ENCODE results near the gene ABCA12.

The ABCA12 gene

GRCh38 chr2:215036314-215036713, 102.1 kb downstream of the ABCA12 start:
- DNase-seq, result no peak

GRCh38 chr2:215034154-215034553, 104.3 kb downstream of the ABCA12 start:
- no peak for DNase-seq

- no peak for DNase-seq
These were observed 106.3 kb downstream of the ABCA12 start for GRCh38 chr2:215032153-215032552.

- no peak for DNase-seq
These were observed 107.1 kb downstream of the ABCA12 start for GRCh38 chr2:215031321-215031720.

- DNase-seq, result no peak
These were observed 108.5 kb downstream of the ABCA12 start for GRCh38 chr2:215029936-215030335.

- DNase-seq, result no peak
These were observed 110.2 kb downstream of the ABCA12 start for GRCh38 chr2:215028231-215028630.

GRCh38 chr2:215027779-215028178, 110.6 kb downstream of the ABCA12 start:
- DNase-seq, result no peak

- no peak for DNase-seq
These were observed 115.5 kb downstream of the ABCA12 start for GRCh38 chr2:215022910-215023309.

GRCh38 chr2:215022418-215022817, 116.0 kb downstream of the ABCA12 start:
- no peak for DNase-seq

GRCh38 chr2:215020283-215020682, 118.1 kb downstream of the ABCA12 start:
- DNase-seq, result no peak

- no peak for DNase-seq
These were observed 118.8 kb downstream of the ABCA12 start for GRCh38 chr2:215019521-215020145.

- DNase-seq, result no peak
These were observed 119.3 kb downstream of the ABCA12 start for GRCh38 chr2:215019085-215019484.

- no peak for DNase-seq
These were observed 123.0 kb downstream of the ABCA12 start for GRCh38 chr2:215015421-215015820.

- no peak for DNase-seq
These were observed 128.0 kb downstream of the ABCA12 start for GRCh38 chr2:215010390-215010789.

- no peak for DNase-seq
These were observed 135.4 kb downstream of the ABCA12 start for GRCh38 chr2:215003001-215003400.

GRCh38 chr2:215002500-215002899, 135.9 kb downstream of the ABCA12 start:
- DNase-seq, result no peak

GRCh38 chr2:215000721-215001120, 137.7 kb downstream of the ABCA12 start:
- no peak for DNase-seq

- DNase-seq, result no peak
These were observed 142.3 kb downstream of the ABCA12 start for GRCh38 chr2:214995926-214996670.

GRCh38 chr2:214995409-214995808, 143.0 kb downstream of the ABCA12 start:
- DNase-seq, result no peak

GRCh38 chr2:214992911-214993310, 145.5 kb downstream of the ABCA12 start:
- DNase-seq, result no peak

GRCh38 chr2:214989187-214989586, 149.2 kb downstream of the ABCA12 start:
- no peak for DNase-seq

GRCh38 chr2:214987261-214987660, 151.2 kb downstream of the ABCA12 start:
- no peak for DNase-seq

- DNase-seq, result no peak
These were observed 152.8 kb downstream of the ABCA12 start for GRCh38 chr2:214985619-214986018.

GRCh38 chr2:214966420-214966819, 172.0 kb downstream of the ABCA12 start:
- no peak for DNase-seq

GRCh38 chr2:214960677-214961076, 177.7 kb downstream of the ABCA12 start:
- no peak for DNase-seq

All from CD4-positive, alpha-beta T cell treated with Interleukin-21 for 1 hour (primary cell).